Measurements from ENCODE around the gene SQSTM1. TPM values are rescaled to one million over a fixed set of nuclear protein-coding genes. Genes with fewer than 3 reads are reported as not detected.
A peak's percentile ranks its signal among the peaks of the same experiment; 100 is the strongest.

The SQSTM1 gene
- total and polyA plus RNA-seq, 4 donors, result 298 to 568 (median 372) TPM

DNA sequence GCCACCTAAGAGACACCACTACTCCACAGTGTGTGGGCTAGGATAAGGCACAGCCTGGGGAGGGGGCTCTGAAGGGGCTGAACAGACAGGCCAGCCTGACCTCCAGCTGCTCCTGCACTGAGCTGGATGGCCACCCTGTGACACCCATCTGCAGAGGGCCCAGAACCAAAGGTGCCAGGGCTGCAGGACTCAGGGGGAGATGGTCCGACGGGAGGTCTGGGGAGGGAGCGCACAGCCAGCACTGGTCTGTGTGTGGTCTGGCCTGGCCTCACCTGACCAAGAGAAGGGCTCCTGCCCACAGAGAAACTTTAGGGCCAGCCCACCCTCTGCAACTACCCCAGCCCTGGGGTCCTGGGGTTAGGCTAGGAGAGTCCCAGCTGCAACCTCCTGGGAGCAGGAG is 26.1 kb upstream of the SQSTM1 start:
- Histone ChIP-seq H3K4me3 (no peak overlapping the region), H3K4me1 (ENCODE audit: control insufficient read depth in 5 of 5, insufficient read depth in 5 of 5, low read length in 5 of 5) (peaks cover 3 to 51% (median 7%) of the 10 kb centered on the region in 5 donors), H3K9me3 (ENCODE audit: control insufficient read depth in 4 of 4, insufficient read depth in 3 of 4, low read length in 3 of 4) (no peaks in the 10 kb centered on the region), H3K9ac (ENCODE audit: insufficient read depth in 1 of 2, low read length in 2 of 2) (no peak overlapping the region), H3K27me3 (ENCODE audit: control insufficient read depth in 3 of 3, insufficient read depth in 3 of 3, low read length in 2 of 3) (no peaks in the 10 kb centered on the region), H3K27ac (ENCODE audit: low read depth in 1 of 2, low read length in 1 of 2) (peak overlapping the region in 1 of 2 donors; percentile 85), H3K36me3 (ENCODE audit: control insufficient read depth in 4 of 4, insufficient read depth in 4 of 4, low read length in 4 of 4) (peaks cover 0 to 21% (median 15%) of the 10 kb centered on the region in 4 donors)
- ATAC-seq (ENCODE audit: insufficient read depth, low FRiP score) (no peak), DNase-seq (no peak)
- TF ChIP-seq, protein P1, sequence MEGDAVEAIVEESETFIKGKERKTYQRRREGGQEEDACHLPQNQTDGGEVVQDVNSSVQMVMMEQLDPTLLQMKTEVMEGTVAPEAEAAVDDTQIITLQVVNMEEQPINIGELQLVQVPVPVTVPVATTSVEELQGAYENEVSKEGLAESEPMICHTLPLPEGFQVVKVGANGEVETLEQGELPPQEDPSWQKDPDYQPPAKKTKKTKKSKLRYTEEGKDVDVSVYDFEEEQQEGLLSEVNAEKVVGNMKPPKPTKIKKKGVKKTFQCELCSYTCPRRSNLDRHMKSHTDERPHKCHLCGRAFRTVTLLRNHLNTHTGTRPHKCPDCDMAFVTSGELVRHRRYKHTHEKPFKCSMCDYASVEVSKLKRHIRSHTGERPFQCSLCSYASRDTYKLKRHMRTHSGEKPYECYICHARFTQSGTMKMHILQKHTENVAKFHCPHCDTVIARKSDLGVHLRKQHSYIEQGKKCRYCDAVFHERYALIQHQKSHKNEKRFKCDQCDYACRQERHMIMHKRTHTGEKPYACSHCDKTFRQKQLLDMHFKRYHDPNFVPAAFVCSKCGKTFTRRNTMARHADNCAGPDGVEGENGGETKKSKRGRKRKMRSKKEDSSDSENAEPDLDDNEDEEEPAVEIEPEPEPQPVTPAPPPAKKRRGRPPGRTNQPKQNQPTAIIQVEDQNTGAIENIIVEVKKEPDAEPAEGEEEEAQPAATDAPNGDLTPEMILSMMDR (IDR thresholded peaks at IDR 0.05; ENCODE audit: control extremely low read depth, extremely low read depth), result no peak
- 84 to 87% methylated on average over 3 of the region's 3 CpGs for WGBS, 2 donors

DNA sequence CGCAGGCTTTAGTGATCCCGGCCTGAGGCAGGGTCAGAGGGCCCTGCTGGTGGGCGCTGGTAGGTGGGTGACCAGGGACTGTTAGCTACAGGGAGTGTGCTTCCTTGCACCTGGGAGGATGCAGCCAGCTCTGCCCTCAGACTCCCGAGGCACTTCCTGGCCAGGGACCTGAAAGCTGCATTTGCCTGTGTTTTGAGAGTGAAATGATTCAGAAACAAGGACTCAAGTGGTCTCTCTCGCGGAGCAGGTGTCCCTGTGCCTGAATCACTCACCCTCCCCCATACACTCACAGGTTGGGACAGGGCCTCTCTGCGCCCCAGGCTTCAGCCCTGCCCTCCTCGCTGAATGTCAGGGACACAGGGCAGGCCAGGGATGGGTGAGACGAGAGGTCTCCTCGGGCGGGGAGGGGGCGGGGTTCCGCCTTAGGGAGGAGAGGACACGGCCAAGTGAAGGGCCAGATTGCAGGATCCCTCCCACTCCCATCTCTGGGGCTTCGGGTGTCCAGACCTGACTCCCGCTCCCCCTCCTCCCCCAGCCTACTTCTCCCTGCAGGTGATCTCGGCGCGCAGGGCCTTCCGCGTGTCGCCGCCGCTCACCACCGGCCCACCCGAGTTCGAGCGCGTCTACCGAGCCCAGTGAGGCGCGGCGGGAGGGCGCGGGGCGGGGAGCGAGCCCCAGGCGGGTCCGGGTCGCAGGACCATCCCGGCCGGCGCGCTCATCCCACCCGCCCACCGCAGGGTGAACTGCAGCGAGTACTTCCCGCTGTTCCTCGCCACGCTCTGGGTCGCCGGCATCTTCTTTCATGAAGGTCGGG is 25.4 kb upstream of the SQSTM1 start:
- Histone ChIP-seq H3K4me3 (peak overlapping the region; percentile 46), H3K9me3 (ENCODE audit: control insufficient read depth in 4 of 4, insufficient read depth in 3 of 4, low read length in 3 of 4) (no peaks in the 10 kb centered on the region), H3K27ac (ENCODE audit: low read depth in 1 of 2, low read length in 1 of 2) (peak overlapping the region in 1 of 2 donors; percentile 85), H3K36me3 (ENCODE audit: control insufficient read depth in 4 of 4, insufficient read depth in 4 of 4, low read length in 4 of 4) (peaks cover 0 to 27% (median 19%) of the 10 kb centered on the region in 4 donors), H3K27me3 (ENCODE audit: control insufficient read depth in 3 of 3, insufficient read depth in 3 of 3, low read length in 2 of 3) (no peaks in the 10 kb centered on the region), H3K9ac (ENCODE audit: insufficient read depth in 1 of 2, low read length in 2 of 2) (peak overlapping the region in 1 of 2 donors; percentile 11), H3K4me1 (ENCODE audit: control insufficient read depth in 5 of 5, insufficient read depth in 5 of 5, low read length in 5 of 5) (peaks cover 3 to 51% (median 7%) of the 10 kb centered on the region in 5 donors)
- TF ChIP-seq, protein P1 (IDR thresholded peaks at IDR 0.05; ENCODE audit: control extremely low read depth, extremely low read depth), result no peak
- ATAC-seq (ENCODE audit: insufficient read depth, low FRiP score) (peak; percentile 27), DNase-seq (peak in 1 of 3 donors; percentile 33)
- 8 to 12% methylated on average over 47 to 53 of the region's 53 CpGs for WGBS, 2 donors

DNA sequence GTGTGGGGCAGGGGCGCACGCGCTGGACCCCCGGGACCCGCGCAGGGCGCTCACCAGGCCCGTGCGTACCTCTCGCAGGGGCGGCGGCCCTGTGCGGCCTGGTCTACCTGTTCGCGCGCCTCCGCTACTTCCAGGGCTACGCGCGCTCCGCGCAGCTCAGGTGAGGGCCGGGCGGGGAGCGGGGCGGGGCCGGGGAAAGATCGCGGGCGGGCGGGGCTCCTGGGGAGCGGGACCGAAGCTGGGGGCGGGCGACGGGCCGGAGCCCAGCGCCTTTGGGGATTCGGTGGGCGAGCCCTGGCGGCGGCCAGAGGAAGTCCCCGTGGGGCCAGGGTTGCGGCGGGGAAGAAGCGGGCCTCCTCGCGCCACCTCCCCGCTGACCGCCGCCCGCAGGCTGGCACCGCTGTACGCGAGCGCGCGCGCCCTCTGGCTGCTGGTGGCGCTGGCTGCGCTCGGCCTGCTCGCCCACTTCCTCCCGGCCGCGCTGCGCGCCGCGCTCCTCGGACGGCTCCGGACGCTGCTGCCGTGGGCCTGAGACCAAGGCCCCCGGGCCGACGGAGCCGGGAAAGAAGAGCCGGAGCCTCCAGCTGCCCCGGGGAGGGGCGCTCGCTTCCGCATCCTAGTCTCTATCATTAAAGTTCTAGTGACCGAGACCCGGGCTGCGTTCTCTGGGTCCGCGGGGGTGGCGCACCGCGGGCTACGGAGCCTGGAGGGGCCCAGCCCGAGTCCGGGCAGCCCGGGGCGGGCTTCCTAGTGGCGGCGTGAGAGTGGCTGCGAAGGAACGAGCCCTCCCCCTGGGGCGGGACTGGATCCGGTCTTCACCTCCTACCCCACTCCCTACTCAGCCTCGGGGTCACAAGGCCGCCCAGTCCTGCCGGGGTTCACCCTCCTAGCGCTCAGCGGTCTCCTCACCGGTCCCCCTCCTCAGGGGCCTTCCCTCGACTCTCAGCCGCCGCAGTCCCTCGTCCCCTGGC is 24.6 kb upstream of the SQSTM1 start:
- WGBS, 2 donors, result 3% methylated on average over 85 to 113 of the region's 113 CpGs
- Histone ChIP-seq H3K9me3 (ENCODE audit: control insufficient read depth in 4 of 4, insufficient read depth in 3 of 4, low read length in 3 of 4) (no peaks in the 10 kb centered on the region), H3K4me1 (ENCODE audit: control insufficient read depth in 5 of 5, insufficient read depth in 5 of 5, low read length in 5 of 5) (peaks cover 3 to 51% (median 7%) of the 10 kb centered on the region in 5 donors), H3K36me3 (ENCODE audit: control insufficient read depth in 4 of 4, insufficient read depth in 4 of 4, low read length in 4 of 4) (peaks cover 0 to 36% (median 19%) of the 10 kb centered on the region in 4 donors), H3K4me3 (peak overlapping the region; percentile 46), H3K9ac (ENCODE audit: insufficient read depth in 1 of 2, low read length in 2 of 2) (peak overlapping the region in 1 of 2 donors; percentile 11), H3K27ac (ENCODE audit: low read depth in 1 of 2, low read length in 1 of 2) (peak overlapping the region in 1 of 2 donors; percentile 85), H3K27me3 (ENCODE audit: control insufficient read depth in 3 of 3, insufficient read depth in 3 of 3, low read length in 2 of 3) (no peaks in the 10 kb centered on the region)
- TF ChIP-seq, protein P1 (IDR thresholded peaks at IDR 0.05; ENCODE audit: control extremely low read depth, extremely low read depth), result peak; percentile 76
- DNase-seq (peak; percentile 78 to 91 (median 86)), ATAC-seq (ENCODE audit: insufficient read depth, low FRiP score) (peak; percentile 81)
